CD8-positive, alpha-beta memory T cell (primary cell): ENCODE data around the gene NCKAP5. TPM values are rescaled to one million over a fixed set of nuclear protein-coding genes. Genes with fewer than 3 reads are reported as not detected.

Source experiments
- CTCF ChIA-PET: fragments of 350-600 bp; sonication (Branson Sonifier 250); formaldehyde crosslinking; loops from one replicate; lab custom pipeline; 2021; ENCODE audit warnings: antibody characterized with exemption; lab: Charles Lee
- POLR2A ChIA-PET: fragments of 350-600 bp; sonication (Branson Sonifier 250); formaldehyde crosslinking; loops from one replicate; lab custom pipeline; 2021; ENCODE audit warnings: antibody characterized with exemption; lab: Charles Lee
- DNase-seq, 5 donors: peaks; one replicate each; pipeline versions ENCODE4 v3.0.0 to v3.0.0-alpha.2; 2020 to 2022; ENCODE audit warnings: mixed read lengths in 1 of 5
- H3K27ac ChIP-seq: one replicate; pipeline ENCODE4 v1.7.0; 2013; ENCODE audit warnings: low read depth, mild to moderate bottlenecking, low read length, moderate library complexity
- H3K27me3 ChIP-seq: 2 replicates; pipeline ENCODE4 v1.7.0; 2013; ENCODE audit warnings: low read length, mild to moderate bottlenecking; ENCODE audit not compliant: insufficient read depth, poor library complexity, severe bottlenecking
- H3K36me3 ChIP-seq: 2 replicates; pipeline ENCODE4 v1.7.0; 2013; ENCODE audit warnings: mild to moderate bottlenecking, low read length, moderate library complexity; ENCODE audit not compliant: insufficient read depth
- H3K4me1 ChIP-seq: 2 replicates; pipeline ENCODE4 v1.7.0; 2013; ENCODE audit warnings: mild to moderate bottlenecking, low read length, moderate library complexity; ENCODE audit not compliant: insufficient read depth
- H3K4me3 ChIP-seq: 2 replicates; pipeline ENCODE4 v1.7.0; 2013; ENCODE audit warnings: mild to moderate bottlenecking, low read length
- H3K9me3 ChIP-seq: 2 replicates; pipeline ENCODE4 v1.7.0; 2013; ENCODE audit warnings: mild to moderate bottlenecking, low read length
- H3K27ac Mint-ChIP-seq, 8 donors: one replicate each; pipeline ENCODE4 v1.8.0; 2020 to 2021; ENCODE audit warnings: mixed read lengths in 8 of 8, mild to moderate bottlenecking in 6 of 8, inconsistent platforms in 3 of 8, moderate library complexity in 3 of 8
- H3K27me3 Mint-ChIP-seq, 2 donors: one replicate each; pipeline ENCODE4 v1.8.0; 2020 to 2021; ENCODE audit warnings: mixed read lengths in 2 of 2, mild to moderate bottlenecking in 1 of 2, moderate library complexity in 1 of 2
- H3K36me3 Mint-ChIP-seq, 3 donors: one replicate each; pipeline ENCODE4 v1.8.0; 2020 to 2021; ENCODE audit warnings: mixed read lengths in 3 of 3, inconsistent platforms in 1 of 3, mild to moderate bottlenecking in 1 of 3
- H3K4me1 Mint-ChIP-seq, 3 donors: one replicate each; pipeline ENCODE4 v1.8.0; 2020 to 2021; ENCODE audit warnings: mixed read lengths in 3 of 3, inconsistent platforms in 1 of 3, mild to moderate bottlenecking in 1 of 3
- H3K4me3 Mint-ChIP-seq, 7 donors: one replicate each; pipeline ENCODE4 v1.8.0; 2020 to 2021; ENCODE audit warnings: mixed read lengths in 7 of 7, mild to moderate bottlenecking in 6 of 7, moderate library complexity in 4 of 7, inconsistent platforms in 2 of 7
- H3K9me3 Mint-ChIP-seq, 5 donors: one replicate each; pipeline ENCODE4 v1.8.0; 2020 to 2022; ENCODE audit warnings: mixed read lengths in 5 of 5, mild to moderate bottlenecking in 3 of 5, moderate library complexity in 2 of 5, inconsistent platforms in 1 of 5
- polyA plus RNA-seq: library from polyadenylated mRNA; unstranded; fragments of 300-500 nt; fragmentation: Illumina TruSeq; gene quantifications from one replicate; pipeline ENCODE4 v1.2.3, GENCODE V29; 2021
- total RNA-seq, 2 experiments: library from RNA; stranded (reverse); gene quantifications; one replicate each; pipeline ENCODE4 v1.2.3, GENCODE V29; 2021

The NCKAP5 gene
- total RNA-seq (not detected), polyA plus RNA-seq (not detected)

DNA sequence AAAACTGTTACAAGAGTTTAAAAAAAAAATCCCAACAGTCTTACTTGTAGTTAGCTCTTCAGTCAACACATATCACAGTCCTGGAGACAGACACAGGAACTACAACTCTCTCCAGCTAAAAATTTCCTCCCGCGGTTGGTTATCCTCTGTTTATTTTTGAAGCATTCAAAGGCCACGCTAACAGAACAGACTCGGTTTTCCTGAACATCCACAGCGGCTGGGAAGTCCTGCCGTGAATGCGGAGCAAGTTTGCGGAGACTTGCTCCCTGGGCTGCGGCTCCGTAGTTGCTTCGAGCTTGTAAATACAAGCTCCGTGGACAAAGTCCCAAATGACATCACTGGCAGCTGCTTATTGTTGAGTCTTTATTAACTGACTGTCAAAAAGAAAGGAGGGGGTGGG lies at the start of gene NCKAP5:
TSS of gene NCKAP5 (minus strand) at position 292 of the 400 bp plus-strand sequence. CDS start 50,937 bp downstream, outside the sequence.
- Mint-ChIP-seq H3K4me3 (no peak within 1 kb of the TSS), H3K4me1 (no peaks in the 10 kb centered on the region), H3K9me3 (peaks cover 0 to 6% (median 2%) of the 10 kb centered on the region in 5 donors), H3K27me3 (peaks cover 4 to 9% of the 10 kb centered on the region in 2 donors), H3K27ac (no peak within 1 kb of the TSS), H3K36me3 (no peaks in the 10 kb centered on the region)
- no peaks in the 10 kb centered on the region for H3K36me3 ChIP-seq
- no peaks in the 10 kb centered on the region for H3K9me3 ChIP-seq
- POLR2A ChIA-PET, result no interaction called here
- CTCF ChIA-PET, result no interaction called here
- no peak for DNase-seq
- no peak within 1 kb of the TSS for H3K4me3 ChIP-seq
- H3K27me3 ChIP-seq, result no peaks in the 10 kb centered on the region
- no peaks in the 10 kb centered on the region for H3K4me1 ChIP-seq
- no peak within 1 kb of the TSS for H3K27ac ChIP-seq

DNA sequence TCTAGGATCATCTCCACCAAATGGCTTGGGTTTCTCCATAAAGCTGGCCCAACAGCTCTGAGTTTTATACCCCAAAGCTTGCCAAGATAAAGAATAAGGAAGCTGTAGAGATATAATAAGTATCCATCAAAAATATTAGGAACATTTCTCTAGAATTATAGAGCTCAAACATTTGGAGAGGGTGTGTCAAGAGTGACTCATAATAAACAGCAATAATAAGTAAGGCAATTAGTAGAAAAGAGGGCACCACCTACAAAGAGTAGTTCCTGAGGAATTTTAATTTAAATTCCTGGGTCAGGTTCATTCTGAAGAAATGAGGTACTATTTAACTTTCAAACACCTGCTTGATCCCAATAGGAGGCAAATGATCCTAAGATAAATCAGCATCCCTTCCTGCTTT lies 41.4 kb upstream of the NCKAP5 start:
- no peaks in the 10 kb centered on the region for H3K36me3 Mint-ChIP-seq
- H3K9me3 Mint-ChIP-seq, result peaks cover 0 to 10% (median 8%) of the 10 kb centered on the region in 5 donors
- DNase-seq, result no peak
- Histone ChIP-seq H3K36me3 (no peaks in the 10 kb centered on the region), H3K27me3 (no peaks in the 10 kb centered on the region), H3K4me1 (no peaks in the 10 kb centered on the region), H3K9me3 (no peaks in the 10 kb centered on the region), H3K27ac (no peak overlapping the region), H3K4me3 (no peak overlapping the region)
- H3K4me3 Mint-ChIP-seq, result no peak overlapping the region
- ChIA-PET CTCF (no interaction called here), POLR2A (no interaction called here)
- H3K4me1 Mint-ChIP-seq, result no peaks in the 10 kb centered on the region
- peaks cover 0 to 2% of the 10 kb centered on the region in 2 donors for H3K27me3 Mint-ChIP-seq
- H3K27ac Mint-ChIP-seq, result no peak overlapping the region

DNA sequence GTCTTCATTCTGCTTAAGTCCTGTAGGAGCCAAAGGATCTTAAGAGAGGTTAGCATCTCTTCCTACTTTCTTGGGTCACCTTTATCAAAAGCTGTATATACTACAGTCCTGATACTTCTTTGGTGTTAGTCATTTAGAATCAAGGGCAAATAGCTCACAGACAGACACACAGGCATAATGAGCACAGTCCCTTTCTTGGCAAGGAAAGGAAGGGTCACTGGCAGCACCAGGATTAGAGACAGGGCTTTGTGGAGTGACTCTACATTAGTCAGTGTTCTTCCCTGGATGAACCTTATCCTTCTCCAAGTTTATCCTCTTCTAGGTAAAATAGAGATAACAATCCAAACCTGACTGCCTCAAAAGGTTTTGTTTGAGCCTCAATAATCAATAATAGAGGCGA lies 40.0 kb upstream of the NCKAP5 start:
- no peak overlapping the region for H3K27ac Mint-ChIP-seq
- H3K27me3 Mint-ChIP-seq, result peaks cover 0 to 2% of the 10 kb centered on the region in 2 donors
- H3K36me3 Mint-ChIP-seq, result no peaks in the 10 kb centered on the region
- Histone ChIP-seq H3K27me3 (no peaks in the 10 kb centered on the region), H3K36me3 (no peaks in the 10 kb centered on the region), H3K27ac (no peak overlapping the region), H3K4me3 (no peak overlapping the region), H3K4me1 (no peaks in the 10 kb centered on the region), H3K9me3 (no peaks in the 10 kb centered on the region)
- ChIA-PET CTCF (no interaction called here), POLR2A (no interaction called here)
- no peak for DNase-seq
- H3K4me1 Mint-ChIP-seq, result no peaks in the 10 kb centered on the region
- peaks cover 0 to 8% (median 0%) of the 10 kb centered on the region in 5 donors for H3K9me3 Mint-ChIP-seq
- H3K4me3 Mint-ChIP-seq, result no peak overlapping the region

DNA sequence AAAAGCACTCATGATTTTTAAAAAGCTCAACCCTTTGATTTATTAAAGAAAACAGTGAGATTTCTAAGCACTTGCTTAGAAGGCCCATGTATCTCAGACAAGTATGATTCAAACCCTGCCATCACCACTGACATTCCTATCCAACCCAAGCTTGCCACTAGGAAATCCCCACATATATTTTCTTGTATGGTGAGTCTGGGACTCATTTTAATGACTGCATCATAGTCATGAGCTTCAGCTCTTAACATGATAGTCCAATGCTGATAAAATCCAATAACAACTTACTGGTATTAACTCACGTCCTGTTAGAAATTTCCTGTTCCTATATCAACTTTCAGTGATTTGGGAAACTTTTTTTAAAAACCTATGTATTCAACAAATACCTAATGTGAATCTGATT lies 39.4 kb upstream of the NCKAP5 start:
- Mint-ChIP-seq H3K27ac (no peak overlapping the region), H3K27me3 (peaks cover 0 to 2% of the 10 kb centered on the region in 2 donors), H3K9me3 (peaks cover 0 to 8% (median 0%) of the 10 kb centered on the region in 5 donors), H3K4me3 (no peak overlapping the region), H3K36me3 (no peaks in the 10 kb centered on the region), H3K4me1 (no peaks in the 10 kb centered on the region)
- CTCF ChIA-PET, result no interaction called here
- DNase-seq, result no peak
- POLR2A ChIA-PET, result no interaction called here
- H3K27ac ChIP-seq, result no peak overlapping the region
- H3K4me1 ChIP-seq, result no peaks in the 10 kb centered on the region
- no peaks in the 10 kb centered on the region for H3K27me3 ChIP-seq
- no peak overlapping the region for H3K4me3 ChIP-seq
- H3K36me3 ChIP-seq, result no peaks in the 10 kb centered on the region
- H3K9me3 ChIP-seq, result no peaks in the 10 kb centered on the region

DNA sequence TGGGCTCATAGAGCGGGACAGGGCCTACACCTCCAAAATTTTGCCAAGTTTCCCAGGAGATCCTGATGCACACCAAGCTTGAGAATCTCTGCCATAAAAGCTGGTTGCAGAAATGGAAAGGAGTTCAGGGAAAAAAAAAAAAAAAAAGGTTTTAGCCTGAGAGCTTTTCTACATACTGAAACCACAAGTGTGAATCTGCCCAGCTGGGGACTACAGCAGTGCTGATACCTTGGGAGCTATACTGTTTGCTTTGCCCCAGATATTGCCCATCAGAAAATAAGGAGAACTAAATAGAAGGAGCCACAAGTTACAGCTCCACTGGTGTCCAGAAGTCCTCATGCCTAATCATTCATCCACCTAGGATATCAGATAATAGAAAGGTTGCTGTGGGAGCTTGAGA lies 38.4 kb upstream of the NCKAP5 start:
- peaks cover 0 to 5% of the 10 kb centered on the region in 2 donors for H3K27me3 Mint-ChIP-seq
- H3K36me3 Mint-ChIP-seq, result no peaks in the 10 kb centered on the region
- H3K9me3 Mint-ChIP-seq, result peaks cover 0 to 5% (median 0%) of the 10 kb centered on the region in 5 donors
- Histone ChIP-seq H3K4me1 (no peaks in the 10 kb centered on the region), H3K36me3 (no peaks in the 10 kb centered on the region), H3K27me3 (no peaks in the 10 kb centered on the region), H3K27ac (no peak overlapping the region), H3K9me3 (no peaks in the 10 kb centered on the region), H3K4me3 (no peak overlapping the region)
- H3K4me3 Mint-ChIP-seq, result no peak overlapping the region
- no peak for DNase-seq
- POLR2A ChIA-PET, result no interaction called here
- H3K4me1 Mint-ChIP-seq, result no peaks in the 10 kb centered on the region
- CTCF ChIA-PET, result no interaction called here
- no peak overlapping the region for H3K27ac Mint-ChIP-seq

DNA sequence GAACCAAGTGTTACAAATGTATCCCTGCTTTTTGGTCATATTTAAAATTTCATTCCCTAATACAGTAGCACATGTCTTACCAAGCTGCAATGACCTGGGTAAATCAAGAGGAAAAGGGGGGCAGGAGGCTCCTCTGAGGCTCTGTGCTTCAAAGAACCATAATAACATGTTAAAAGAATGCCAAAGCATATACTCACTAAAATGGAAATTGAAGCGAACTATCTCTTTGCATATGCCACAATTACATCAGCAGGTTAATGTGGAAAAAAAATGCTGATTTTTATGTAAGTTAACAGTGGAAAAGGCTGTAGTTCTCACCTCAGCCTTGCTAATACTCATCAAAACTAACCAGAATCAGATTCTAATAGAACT lies 37.5 kb upstream of the NCKAP5 start:
- H3K27me3 ChIP-seq, result no peaks in the 10 kb centered on the region
- H3K36me3 Mint-ChIP-seq, result no peaks in the 10 kb centered on the region
- peaks cover 0 to 5% of the 10 kb centered on the region in 2 donors for H3K27me3 Mint-ChIP-seq
- ChIA-PET POLR2A (no interaction called here), CTCF (no interaction called here)
- H3K4me1 Mint-ChIP-seq, result no peaks in the 10 kb centered on the region
- H3K4me1 ChIP-seq, result no peaks in the 10 kb centered on the region
- no peaks in the 10 kb centered on the region for H3K9me3 ChIP-seq
- no peak overlapping the region for H3K4me3 ChIP-seq
- no peak overlapping the region for H3K27ac Mint-ChIP-seq
- no peak overlapping the region for H3K4me3 Mint-ChIP-seq
- no peaks in the 10 kb centered on the region for H3K36me3 ChIP-seq
- H3K27ac ChIP-seq, result no peak overlapping the region
- H3K9me3 Mint-ChIP-seq, result peaks cover 0 to 5% (median 0%) of the 10 kb centered on the region in 5 donors
- no peak for DNase-seq

DNA sequence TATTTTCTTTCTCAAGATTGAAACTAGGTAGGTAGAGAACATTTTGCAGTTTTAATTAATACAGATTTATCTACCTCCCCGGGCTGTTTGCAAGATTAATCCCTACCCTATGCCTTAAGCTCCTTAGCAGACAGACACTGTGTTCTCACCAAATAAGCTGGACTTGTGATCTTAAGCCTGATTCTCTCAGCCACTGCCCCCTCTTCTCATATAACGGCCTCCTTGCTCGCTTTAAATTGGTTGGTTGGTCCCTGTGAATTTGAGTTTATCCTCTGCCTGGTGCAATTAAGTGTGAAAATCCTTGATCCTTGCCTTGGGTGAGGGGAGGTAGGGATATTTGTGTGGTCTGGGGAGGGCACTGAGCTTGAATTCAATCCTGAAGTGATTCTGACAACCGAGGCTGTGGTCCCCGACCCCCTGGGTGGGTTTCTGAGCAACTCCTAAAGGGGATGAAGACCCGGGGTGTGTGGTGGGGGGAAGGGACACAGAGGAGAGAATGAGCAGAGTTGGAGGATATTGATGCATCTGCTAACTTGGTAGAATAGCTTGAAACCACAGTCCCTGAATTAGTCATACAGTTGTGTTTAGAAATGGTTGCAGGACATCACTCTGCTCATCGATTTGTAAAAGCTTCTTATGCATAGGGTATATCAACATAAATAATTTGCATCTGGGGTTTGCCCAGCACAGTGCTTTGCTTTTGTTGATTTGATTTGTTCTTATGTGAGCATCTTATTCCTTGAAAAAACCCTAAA lies 36.9 kb upstream of the NCKAP5 start:
- H3K4me1 Mint-ChIP-seq, result no peaks in the 10 kb centered on the region

DNA sequence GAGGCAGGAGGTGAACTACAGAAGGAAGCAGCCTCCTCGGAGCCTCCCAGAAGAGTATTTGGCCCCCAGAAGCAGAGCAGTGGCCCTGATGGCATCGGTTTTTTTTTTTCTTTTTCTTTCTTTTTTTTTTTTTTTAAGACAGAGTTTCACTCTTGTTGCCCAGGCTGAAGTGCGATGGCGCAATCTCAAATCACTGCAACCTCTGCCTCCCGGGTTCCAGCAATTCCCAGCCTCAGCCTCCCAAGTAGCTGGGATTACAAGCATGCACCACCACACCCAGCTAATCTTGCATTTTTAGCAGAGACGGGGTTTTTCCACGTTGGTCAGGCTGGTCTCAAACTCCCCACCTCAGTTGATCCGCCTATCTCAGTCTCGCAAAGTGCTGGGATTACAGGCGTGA lies 34.8 kb upstream of the NCKAP5 start:
- Mint-ChIP-seq H3K4me3 (no peak overlapping the region), H3K27ac (no peak overlapping the region)

More for the DNA sequence above, 36.9 kb upstream of the NCKAP5 start:
- no peaks in the 10 kb centered on the region for H3K9me3 ChIP-seq
- no peaks in the 10 kb centered on the region for H3K27me3 ChIP-seq
- H3K4me3 ChIP-seq, result no peak overlapping the region
- H3K9me3 Mint-ChIP-seq, result peaks cover 0 to 3% (median 0%) of the 10 kb centered on the region in 5 donors
- H3K27me3 Mint-ChIP-seq, result peaks cover 0 to 5% of the 10 kb centered on the region in 2 donors
- no peaks in the 10 kb centered on the region for H3K36me3 Mint-ChIP-seq
- no peaks in the 10 kb centered on the region for H3K4me1 ChIP-seq
- CTCF ChIA-PET, result no interaction called here
- no peaks in the 10 kb centered on the region for H3K36me3 ChIP-seq
- POLR2A ChIA-PET, result no interaction called here
- no peak overlapping the region for H3K27ac Mint-ChIP-seq
- no peak overlapping the region for H3K4me3 Mint-ChIP-seq
- H3K27ac ChIP-seq, result no peak overlapping the region
- DNase-seq, result no peak

More for the DNA sequence above, 34.8 kb upstream of the NCKAP5 start:
- no peak for DNase-seq
- Histone ChIP-seq H3K4me1 (no peaks in the 10 kb centered on the region), H3K27me3 (no peaks in the 10 kb centered on the region), H3K27ac (no peak overlapping the region), H3K4me3 (no peak overlapping the region), H3K36me3 (no peaks in the 10 kb centered on the region), H3K9me3 (no peaks in the 10 kb centered on the region)
- Mint-ChIP-seq H3K4me1 (no peaks in the 10 kb centered on the region), H3K27me3 (peaks cover 0 to 5% of the 10 kb centered on the region in 2 donors), H3K9me3 (peaks cover 0 to 2% (median 0%) of the 10 kb centered on the region in 5 donors), H3K36me3 (no peaks in the 10 kb centered on the region)
- ChIA-PET POLR2A (no interaction called here), CTCF (interaction anchor here (1.4 kb wide), 1 partner anchor 11 kb away, joined by 3 read pairs; no protein-coding TSS in a partner anchor)
